GM13976 (cell line): ENCODE results near the gene NUCKS1.

Experiments used
- DNase-seq: peaks from one replicate; pipeline ENCODE4 v3.0.0; 2012; ENCODE audit warnings: low spot score
- CTCF ChIP-seq: IDR thresholded peaks from 2 replicates; pipeline ENCODE4 v1.5.1; 2012; ENCODE audit warnings: borderline replicate concordance, mild to moderate bottlenecking; ENCODE audit not compliant: insufficient read depth; ENCODE audit errors: extremely low read depth, missing control alignments, control extremely low read depth
- in situ Hi-C: fragments of 300-500 bp; cut with MboI; formaldehyde crosslinking; loops from one replicate; pipeline ENCODE4 v1.12.0; 2022; ENCODE audit warnings: low sequenced_read_pairs, mixed read lengths, inconsistent platforms; ENCODE audit not compliant: unreplicated experiment

The NUCKS1 gene

GRCh38 chr1:205681364-205681763, 68.6 kb downstream of the NUCKS1 start:
- no peak for TF ChIP-seq CTCF
- DNase-seq, result no peak
- in situ Hi-C loops, result no loop called here

- in situ Hi-C loops, result no loop called here
- peak; percentile 68 for DNase-seq
- no peak for TF ChIP-seq CTCF
Observed at GRCh38 chr1:205680073-205680851, 69.7 kb downstream of the NUCKS1 start, which contains the start of gene SLC45A3. Gene SLC45A3, minus strand, starts transcription at chr1:205680509. Its CDS starts 15,853 bp downstream, at chr1:205664656.

- TF ChIP-seq CTCF, result no peak
- no peak for DNase-seq
- in situ Hi-C loops, result no loop called here
Observed at GRCh38 chr1:205678286-205679111, 71.5 kb downstream of the NUCKS1 start.

GRCh38 chr1:205677167-205677566, 72.8 kb downstream of the NUCKS1 start:
- DNase-seq, result no peak
- no peak for TF ChIP-seq CTCF
- in situ Hi-C loops, result no loop called here

- no peak for DNase-seq
- no peak for TF ChIP-seq CTCF
- in situ Hi-C loops, result no loop called here
Observed at GRCh38 chr1:205676597-205676996, 73.4 kb downstream of the NUCKS1 start.

- in situ Hi-C loops, result no loop called here
- TF ChIP-seq CTCF, result no peak
Observed at GRCh38 chr1:205676002-205676401, 74.0 kb downstream of the NUCKS1 start.

More at GRCh38 chr1:205676002-205676401, 74.0 kb downstream of the NUCKS1 start:
- no peak for DNase-seq
